ENCODE data around the gene ME2. TPM values are rescaled to one million over a fixed set of nuclear protein-coding genes. Genes with fewer than 3 reads are reported as not detected.
"Not testable (repeated sequence)": the region's sequence is repeated elsewhere in the genome, so short reads cannot be mapped to it uniquely, and the experiment has no call there.

Gene ME2
- total RNA-seq, 1 donor from 2014 or later = 40.1 TPM

- DNase-seq (ENCODE audit: low spot score) = no peak
These were observed 18.9 kb upstream of the ME2 start for GRCh38 chr18:50859793-50860555.

DNA sequence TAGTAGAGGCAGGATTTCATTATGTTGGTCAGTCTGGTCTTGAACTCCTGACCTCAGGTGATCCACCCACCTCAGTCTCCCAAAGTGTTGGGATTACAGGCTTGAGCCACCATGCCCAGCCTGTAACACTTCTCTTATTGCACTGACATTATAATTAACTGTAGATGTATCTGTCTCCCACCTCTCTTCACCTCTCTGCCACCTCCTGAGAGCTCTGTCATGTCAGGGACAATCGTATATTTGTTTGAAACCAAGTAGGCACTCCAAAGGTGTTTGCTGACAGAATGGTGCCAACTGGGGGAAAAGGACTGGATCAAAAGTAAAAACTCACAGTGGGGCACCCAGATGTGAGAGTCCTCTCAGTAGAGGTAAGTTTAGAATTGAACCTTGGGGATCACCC is 17.3 kb upstream of the ME2 start:
- no peak for DNase-seq (ENCODE audit: low spot score)

DNA sequence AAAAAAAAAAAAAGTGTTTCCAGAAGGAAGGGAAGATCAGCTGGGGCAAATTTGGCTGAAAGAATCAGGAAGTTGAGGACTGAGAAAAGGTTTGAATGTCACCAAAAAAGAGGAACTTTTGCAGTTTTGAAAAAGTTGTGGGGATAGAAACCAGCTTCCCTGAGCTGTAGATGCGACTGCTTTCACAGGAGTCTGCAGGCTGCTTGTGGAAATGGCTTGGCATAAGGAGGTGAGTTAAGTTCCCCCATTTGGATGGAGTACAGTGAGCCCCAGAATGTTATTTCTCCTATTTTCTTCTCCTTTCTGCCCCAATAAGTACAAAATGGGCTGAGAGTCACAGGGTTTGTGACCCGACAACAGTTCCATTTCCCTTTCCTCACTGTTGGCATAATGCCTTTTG is 16.5 kb upstream of the ME2 start:
- DNase-seq (ENCODE audit: low spot score) = no peak

- no peak for DNase-seq (ENCODE audit: low spot score)
These were observed 15.0 kb upstream of the ME2 start for GRCh38 chr18:50863840-50864375.

DNA sequence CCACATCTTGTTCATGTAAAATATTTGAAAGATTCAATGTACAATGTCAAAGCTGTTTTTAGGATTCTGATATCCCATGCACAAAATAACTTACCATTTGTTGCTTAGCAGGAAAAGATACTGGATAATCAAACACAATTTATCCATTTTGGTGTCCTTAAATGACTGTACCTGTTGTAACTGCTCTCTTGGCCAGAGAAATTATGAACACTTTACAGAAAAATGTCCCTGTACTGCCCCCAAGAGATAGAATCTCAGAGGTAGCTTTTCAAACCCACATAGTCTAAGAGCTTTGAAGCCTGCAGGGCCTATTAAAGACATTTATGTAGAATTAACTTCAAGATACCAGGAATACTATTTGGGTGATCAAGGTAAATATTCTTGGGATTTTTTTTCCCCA is 12.2 kb upstream of the ME2 start:
- DNase-seq (ENCODE audit: low spot score) = no peak

GRCh38 chr18:50869150-50869549 is 9.8 kb upstream of the ME2 start:
- DNase-seq (ENCODE audit: low spot score) = no peak

- DNase-seq (ENCODE audit: low spot score) = no peak
These were observed 8.6 kb upstream of the ME2 start for GRCh38 chr18:50870138-50870845.

GRCh38 chr18:50871846-50872245 is 7.1 kb upstream of the ME2 start:
- DNase-seq (ENCODE audit: low spot score) = no peak

GRCh38 chr18:50875966-50876536 is 2.9 kb upstream of the ME2 start:
- DNase-seq (ENCODE audit: low spot score) = no peak

GRCh38 chr18:50877545-50878265 is 1.2 kb upstream of the ME2 start:
- DNase-seq (ENCODE audit: low spot score) = no peak

DNA sequence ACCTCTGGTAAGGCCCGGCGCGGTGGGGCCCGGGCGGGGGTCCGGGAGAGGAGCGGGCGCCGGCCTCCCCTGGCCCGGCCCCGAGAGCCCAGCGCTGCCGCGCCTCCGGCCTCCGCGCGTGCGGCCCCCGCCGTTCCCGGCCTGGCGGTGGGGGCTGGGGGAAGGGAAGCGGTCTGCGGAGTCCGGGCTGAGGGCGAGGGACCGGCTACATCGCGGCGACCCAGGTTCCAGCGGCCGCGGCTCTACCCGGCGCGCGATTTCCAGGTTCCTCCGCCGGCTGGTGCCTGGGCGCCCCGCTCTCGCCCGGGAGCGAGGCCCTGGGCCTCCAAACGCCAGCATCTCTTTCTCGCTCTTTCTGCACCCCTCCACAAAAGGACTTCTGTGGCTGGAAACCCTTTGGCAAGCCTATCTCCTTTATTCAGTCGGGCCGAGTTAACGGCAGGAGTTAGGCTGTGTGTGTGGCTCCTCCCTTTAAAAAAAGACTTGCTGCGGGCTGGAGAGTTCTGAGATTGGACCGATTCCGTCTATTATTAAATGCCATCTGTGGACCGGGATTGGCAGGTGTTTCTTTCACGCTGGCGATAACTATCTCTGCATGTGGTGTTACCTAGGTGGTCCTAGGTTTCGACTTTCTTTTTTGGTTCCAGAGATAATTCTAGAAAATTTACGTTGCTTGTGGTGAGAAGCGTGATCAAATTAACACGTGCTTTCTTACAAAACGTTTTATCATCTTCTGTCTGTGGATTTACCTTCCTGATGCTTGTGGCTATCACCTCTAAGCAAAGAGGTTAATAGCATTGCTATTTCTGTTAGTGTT is 592 bp downstream of the ME2 start:
- no peak for DNase-seq (ENCODE audit: low spot score)

GRCh38 chr18:50880119-50880465 is 1.2 kb downstream of the ME2 start:
- DNase-seq (ENCODE audit: low spot score) = no peak

- not testable (repeated sequence) for DNase-seq (ENCODE audit: low spot score)
These were observed 2.0 kb downstream of the ME2 start for GRCh38 chr18:50880944-50881343.

DNA sequence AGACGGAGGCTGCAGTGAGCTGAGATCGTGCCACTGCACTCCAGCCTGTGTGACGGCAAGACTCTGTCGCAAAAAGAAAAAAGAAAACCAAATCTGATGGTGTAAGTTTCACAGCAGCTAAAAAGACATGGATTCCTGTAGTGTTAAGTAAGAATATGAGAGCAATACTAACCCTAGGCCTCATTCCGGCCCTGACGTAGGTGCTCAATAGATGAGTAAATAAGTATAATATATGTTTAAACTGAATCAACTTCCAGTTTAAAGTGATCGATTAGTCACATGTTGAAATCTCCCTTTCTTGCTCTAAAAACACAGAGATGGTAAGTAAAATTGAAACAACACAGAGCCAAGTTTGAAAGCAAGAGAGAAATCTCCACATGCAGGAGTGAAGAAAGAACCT is 8.0 kb downstream of the ME2 start:
- DNase-seq (ENCODE audit: low spot score) = no peak

GRCh38 chr18:50895350-50896045 is 16.6 kb downstream of the ME2 start:
- DNase-seq (ENCODE audit: low spot score) = no peak

DNA sequence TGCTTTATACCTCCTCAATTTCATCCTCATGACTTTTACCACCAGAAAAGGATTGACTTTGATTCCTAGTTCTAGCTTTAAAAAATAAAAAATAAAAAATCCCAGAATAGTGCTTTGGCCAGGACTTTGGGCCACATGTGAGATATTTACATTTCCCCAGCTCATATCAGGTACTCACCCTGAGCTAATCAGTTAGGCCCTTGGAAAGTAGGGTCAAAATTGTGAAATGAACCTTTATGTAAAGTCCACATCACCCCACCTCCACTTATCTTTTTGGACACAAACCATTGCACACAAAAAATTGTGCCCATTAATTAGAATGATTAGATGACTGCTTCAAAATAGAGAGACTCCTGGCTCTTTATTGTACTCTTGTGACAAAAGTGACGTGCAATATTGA is 17.2 kb downstream of the ME2 start:
- DNase-seq (ENCODE audit: low spot score) = no peak

- no peak for DNase-seq (ENCODE audit: low spot score)
These were observed 20.0 kb downstream of the ME2 start for GRCh38 chr18:50898919-50899318.

DNA sequence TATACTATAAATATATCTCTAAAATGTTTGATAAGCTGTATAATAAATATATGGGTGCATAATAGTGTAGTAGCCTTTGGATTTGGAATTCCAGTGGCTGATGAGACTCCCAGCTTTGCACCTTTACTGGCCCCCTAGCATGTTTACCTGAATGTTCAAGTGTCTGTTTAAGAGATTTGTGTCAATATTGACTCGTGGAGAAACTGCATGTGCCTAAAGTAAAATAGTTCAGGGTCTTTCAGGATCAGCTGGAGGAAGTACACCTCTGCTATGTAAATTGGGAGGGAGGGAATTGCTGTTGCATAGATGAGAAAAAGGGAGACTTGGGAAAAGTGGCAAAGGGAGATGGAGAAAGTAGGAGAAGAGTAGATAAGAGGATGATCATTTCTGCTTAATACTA is 23.9 kb downstream of the ME2 start:
- no peak for DNase-seq (ENCODE audit: low spot score)

DNA sequence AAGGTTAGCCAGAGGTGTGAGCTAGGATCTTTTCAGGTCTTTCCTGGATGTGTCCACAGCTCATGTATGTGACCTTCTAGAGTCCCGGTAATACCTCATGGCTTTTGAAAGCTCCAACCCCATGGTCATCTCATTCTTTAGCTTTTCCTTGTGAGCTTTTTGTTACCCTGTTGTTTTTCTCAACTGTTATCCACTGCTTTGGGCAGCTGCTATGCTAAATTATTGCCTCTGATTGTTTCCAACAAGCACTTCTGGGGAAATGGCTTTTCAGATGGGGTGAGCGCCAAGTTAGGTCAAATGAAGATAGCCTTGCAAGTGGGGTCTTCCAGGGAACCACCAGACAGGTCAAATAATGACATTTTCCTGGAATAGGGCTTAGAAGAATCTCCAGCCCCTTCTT is 27.9 kb downstream of the ME2 start:
- no peak for DNase-seq (ENCODE audit: low spot score)

DNA sequence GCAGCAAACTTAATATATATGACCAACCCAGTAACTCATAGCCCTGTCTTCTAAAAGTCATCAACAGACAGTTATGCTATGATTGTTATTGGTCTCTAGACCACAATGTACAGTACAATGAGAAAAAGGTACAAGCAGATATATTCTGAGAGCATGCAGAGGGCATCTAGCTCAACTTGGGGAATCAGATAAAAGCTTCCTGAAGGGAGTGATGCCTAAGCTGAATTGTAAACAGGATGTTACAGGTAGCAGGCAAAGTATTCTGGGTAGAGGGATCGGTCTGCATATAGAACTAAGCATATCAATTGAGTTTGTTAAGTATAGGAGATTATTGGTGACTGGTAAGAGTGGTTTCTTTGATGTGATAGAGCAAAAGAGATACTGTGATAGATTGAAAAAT is 30.3 kb downstream of the ME2 start:
- DNase-seq (ENCODE audit: low spot score) = no peak
